ENCODE results near the gene NCAM1. TPM values are rescaled to one million over a fixed set of nuclear protein-coding genes. Genes with fewer than 3 reads are reported as not detected.

NCAM1 gene
- total and polyA plus RNA-seq, 4 experiments from 2014 or later, result 0.39 TPM; not detected in 3

- ChIA-PET POLR2A (ENCODE audit: partially characterized antibody) (no interaction called here), CTCF (ENCODE audit: partially characterized antibody) (no interaction called here)
- Histone ChIP-seq H3K27me3 (ENCODE audit: insufficient read depth, low read length) (no peaks in the 10 kb centered on the region), H3K4me3 (ENCODE audit: low read length in 2 of 2) (no peak overlapping the region), H3K9me3 (ENCODE audit: control insufficient read depth in 1 of 2, low read length in 2 of 2) (no peaks in the 10 kb centered on the region), H3K36me3 (ENCODE audit: insufficient read depth, low read length) (no peaks in the 10 kb centered on the region), H3K4me1 (ENCODE audit: insufficient read depth, low read length) (no peaks in the 10 kb centered on the region), H3K27ac (ENCODE audit: low read depth, low read length) (no peak overlapping the region)
- peaks cover 0 to 2% (median 0%) of the 10 kb centered on the region in 8 donors for H3K9me3 Mint-ChIP-seq
- no peak overlapping the region for H3K4me3 Mint-ChIP-seq
- no peak for DNase-seq
- no peaks in the 10 kb centered on the region for H3K36me3 Mint-ChIP-seq
- no peaks in the 10 kb centered on the region for H3K4me1 Mint-ChIP-seq
- H3K27me3 Mint-ChIP-seq, result peaks cover 6 to 8% of the 10 kb centered on the region in 2 donors
- no peak overlapping the region for H3K27ac Mint-ChIP-seq
- intact Hi-C loops (cut with micrococcal nuclease), result no loop called here
Observed at GRCh38 chr11:113105592-113105991, 144.4 kb downstream of the NCAM1 start.

- POLR2A ChIA-PET (ENCODE audit: partially characterized antibody), result no interaction called here
- Histone ChIP-seq H3K4me1 (ENCODE audit: insufficient read depth, low read length) (no peaks in the 10 kb centered on the region), H3K36me3 (ENCODE audit: insufficient read depth, low read length) (no peaks in the 10 kb centered on the region), H3K27ac (ENCODE audit: low read depth, low read length) (no peak overlapping the region), H3K27me3 (ENCODE audit: insufficient read depth, low read length) (no peaks in the 10 kb centered on the region), H3K4me3 (ENCODE audit: low read length in 2 of 2) (no peak overlapping the region), H3K9me3 (ENCODE audit: control insufficient read depth in 1 of 2, low read length in 2 of 2) (no peaks in the 10 kb centered on the region)
- H3K27me3 Mint-ChIP-seq, result peaks cover 6% of the 10 kb centered on the region in 2 donors
- peaks cover 0 to 2% (median 0%) of the 10 kb centered on the region in 8 donors for H3K9me3 Mint-ChIP-seq
- no peak overlapping the region for H3K4me3 Mint-ChIP-seq
- no peaks in the 10 kb centered on the region for H3K4me1 Mint-ChIP-seq
- CTCF ChIA-PET (ENCODE audit: partially characterized antibody), result no interaction called here
- no peak overlapping the region for H3K27ac Mint-ChIP-seq
- no peaks in the 10 kb centered on the region for H3K36me3 Mint-ChIP-seq
- DNase-seq, result no peak
- intact Hi-C loops (cut with micrococcal nuclease), result no loop called here
Observed at GRCh38 chr11:113106507-113106906, 145.3 kb downstream of the NCAM1 start.

GRCh38 chr11:113110046-113110445 lies 148.8 kb downstream of the NCAM1 start:
- Histone ChIP-seq H3K27me3 (ENCODE audit: insufficient read depth, low read length) (no peaks in the 10 kb centered on the region), H3K4me1 (ENCODE audit: insufficient read depth, low read length) (no peaks in the 10 kb centered on the region), H3K36me3 (ENCODE audit: insufficient read depth, low read length) (no peaks in the 10 kb centered on the region), H3K9me3 (ENCODE audit: control insufficient read depth in 1 of 2, low read length in 2 of 2) (no peaks in the 10 kb centered on the region), H3K4me3 (ENCODE audit: low read length in 2 of 2) (no peak overlapping the region), H3K27ac (ENCODE audit: low read depth, low read length) (no peak overlapping the region)
- H3K4me1 Mint-ChIP-seq, result no peaks in the 10 kb centered on the region
- POLR2A ChIA-PET (ENCODE audit: partially characterized antibody), result no interaction called here
- CTCF ChIA-PET (ENCODE audit: partially characterized antibody), result no interaction called here
- no peak for DNase-seq
- intact Hi-C loops (cut with micrococcal nuclease), result no loop called here
- peaks cover 8 to 15% of the 10 kb centered on the region in 2 donors for H3K27me3 Mint-ChIP-seq
- no peak overlapping the region for H3K27ac Mint-ChIP-seq
- H3K36me3 Mint-ChIP-seq, result no peaks in the 10 kb centered on the region
- H3K9me3 Mint-ChIP-seq, result peaks cover 0 to 2% (median 0%) of the 10 kb centered on the region in 8 donors
- no peak overlapping the region for H3K4me3 Mint-ChIP-seq

- peaks cover 8 to 15% of the 10 kb centered on the region in 2 donors for H3K27me3 Mint-ChIP-seq
- Histone ChIP-seq H3K27ac (ENCODE audit: low read depth, low read length) (no peak overlapping the region), H3K4me1 (ENCODE audit: insufficient read depth, low read length) (no peaks in the 10 kb centered on the region), H3K4me3 (ENCODE audit: low read length in 2 of 2) (no peak overlapping the region), H3K27me3 (ENCODE audit: insufficient read depth, low read length) (no peaks in the 10 kb centered on the region), H3K9me3 (ENCODE audit: control insufficient read depth in 1 of 2, low read length in 2 of 2) (no peaks in the 10 kb centered on the region), H3K36me3 (ENCODE audit: insufficient read depth, low read length) (no peaks in the 10 kb centered on the region)
- no peak for DNase-seq
- H3K27ac Mint-ChIP-seq, result no peak overlapping the region
- no peaks in the 10 kb centered on the region for H3K9me3 Mint-ChIP-seq
- no peaks in the 10 kb centered on the region for H3K36me3 Mint-ChIP-seq
- ChIA-PET POLR2A (ENCODE audit: partially characterized antibody) (no interaction called here), CTCF (ENCODE audit: partially characterized antibody) (no interaction called here)
- intact Hi-C loops (cut with micrococcal nuclease), result no loop called here
- H3K4me1 Mint-ChIP-seq, result no peaks in the 10 kb centered on the region
- no peak overlapping the region for H3K4me3 Mint-ChIP-seq
Observed at GRCh38 chr11:113111156-113111555, 149.9 kb downstream of the NCAM1 start.

- Histone ChIP-seq H3K27ac (ENCODE audit: low read depth, low read length) (no peak overlapping the region), H3K4me1 (ENCODE audit: insufficient read depth, low read length) (no peaks in the 10 kb centered on the region), H3K27me3 (ENCODE audit: insufficient read depth, low read length) (no peaks in the 10 kb centered on the region), H3K9me3 (ENCODE audit: control insufficient read depth in 1 of 2, low read length in 2 of 2) (no peaks in the 10 kb centered on the region), H3K36me3 (ENCODE audit: insufficient read depth, low read length) (no peaks in the 10 kb centered on the region), H3K4me3 (ENCODE audit: low read length in 2 of 2) (no peak overlapping the region)
- Mint-ChIP-seq H3K27me3 (peaks cover 12 to 15% of the 10 kb centered on the region in 2 donors), H3K9me3 (no peaks in the 10 kb centered on the region), H3K4me3 (no peak overlapping the region), H3K4me1 (no peaks in the 10 kb centered on the region), H3K27ac (no peak overlapping the region), H3K36me3 (no peaks in the 10 kb centered on the region)
- ChIA-PET CTCF (ENCODE audit: partially characterized antibody) (no interaction called here), POLR2A (ENCODE audit: partially characterized antibody) (no interaction called here)
- DNase-seq, result no peak
- intact Hi-C loops (cut with micrococcal nuclease), result no loop called here
Observed at GRCh38 chr11:113112307-113112706, 151.1 kb downstream of the NCAM1 start.

- no peaks in the 10 kb centered on the region for H3K27me3 ChIP-seq (ENCODE audit: insufficient read depth, low read length)
- ChIA-PET POLR2A (ENCODE audit: partially characterized antibody) (no interaction called here), CTCF (ENCODE audit: partially characterized antibody) (no interaction called here)
- H3K4me1 ChIP-seq (ENCODE audit: insufficient read depth, low read length), result no peaks in the 10 kb centered on the region
- DNase-seq, result no peak
- H3K9me3 ChIP-seq (ENCODE audit: control insufficient read depth in 1 of 2, low read length in 2 of 2), result no peaks in the 10 kb centered on the region
- H3K4me1 Mint-ChIP-seq, result no peaks in the 10 kb centered on the region
- no peak overlapping the region for H3K27ac Mint-ChIP-seq
- H3K4me3 ChIP-seq (ENCODE audit: low read length in 2 of 2), result no peak overlapping the region
- peaks cover 10 to 14% of the 10 kb centered on the region in 2 donors for H3K27me3 Mint-ChIP-seq
- H3K36me3 ChIP-seq (ENCODE audit: insufficient read depth, low read length), result no peaks in the 10 kb centered on the region
- intact Hi-C loops (cut with micrococcal nuclease), result no loop called here
- H3K9me3 Mint-ChIP-seq, result no peaks in the 10 kb centered on the region
- no peak overlapping the region for H3K27ac ChIP-seq (ENCODE audit: low read depth, low read length)
- H3K36me3 Mint-ChIP-seq, result no peaks in the 10 kb centered on the region
- no peak overlapping the region for H3K4me3 Mint-ChIP-seq
Observed at GRCh38 chr11:113113801-113114704, 152.8 kb downstream of the NCAM1 start.

- POLR2A ChIA-PET (ENCODE audit: partially characterized antibody), result no interaction called here
- no peaks in the 10 kb centered on the region for H3K4me1 Mint-ChIP-seq
Observed at GRCh38 chr11:113114705-113115027, 153.4 kb downstream of the NCAM1 start.

More at GRCh38 chr11:113114705-113115027, 153.4 kb downstream of the NCAM1 start:
- Histone ChIP-seq H3K9me3 (ENCODE audit: control insufficient read depth in 1 of 2, low read length in 2 of 2) (no peaks in the 10 kb centered on the region), H3K4me1 (ENCODE audit: insufficient read depth, low read length) (no peaks in the 10 kb centered on the region), H3K36me3 (ENCODE audit: insufficient read depth, low read length) (no peaks in the 10 kb centered on the region), H3K27ac (ENCODE audit: low read depth, low read length) (no peak overlapping the region), H3K4me3 (ENCODE audit: low read length in 2 of 2) (no peak overlapping the region), H3K27me3 (ENCODE audit: insufficient read depth, low read length) (no peaks in the 10 kb centered on the region)
- Mint-ChIP-seq H3K27me3 (peaks cover 7 to 13% of the 10 kb centered on the region in 2 donors), H3K27ac (no peak overlapping the region), H3K9me3 (no peaks in the 10 kb centered on the region), H3K36me3 (no peaks in the 10 kb centered on the region), H3K4me3 (no peak overlapping the region)
- CTCF ChIA-PET (ENCODE audit: partially characterized antibody), result no interaction called here
- no peak for DNase-seq
- intact Hi-C loops (cut with micrococcal nuclease), result no loop called here

Measured in CD4-positive, alpha-beta memory T cell (primary cell).